D721Med (cell line): ENCODE measurements around the gene CLDN15.
A peak's percentile ranks its signal among the peaks of the same experiment; 100 is the strongest.

ENCODE experiments used
- DNase-seq: peaks from one replicate; pipeline ENCODE4 v3.0.0; 2011; ENCODE audit warnings: low spot score; ENCODE audit not compliant: insufficient read length
- FAIRE-seq: peaks from 2 replicates; lab custom pipeline; 2011; peaks lifted over from hg19 to GRCh38; lab: Jason Lieb, UNC
- TF ChIP-seq, protein P1 (sequence below): IDR thresholded peaks from 2 replicates; pipeline ENCODE4 v1.5.1; 2012; ENCODE audit warnings: mild to moderate bottlenecking, control low read depth; ENCODE audit not compliant: insufficient read depth; ENCODE audit errors: missing control alignments

CLDN15 gene

DNA sequence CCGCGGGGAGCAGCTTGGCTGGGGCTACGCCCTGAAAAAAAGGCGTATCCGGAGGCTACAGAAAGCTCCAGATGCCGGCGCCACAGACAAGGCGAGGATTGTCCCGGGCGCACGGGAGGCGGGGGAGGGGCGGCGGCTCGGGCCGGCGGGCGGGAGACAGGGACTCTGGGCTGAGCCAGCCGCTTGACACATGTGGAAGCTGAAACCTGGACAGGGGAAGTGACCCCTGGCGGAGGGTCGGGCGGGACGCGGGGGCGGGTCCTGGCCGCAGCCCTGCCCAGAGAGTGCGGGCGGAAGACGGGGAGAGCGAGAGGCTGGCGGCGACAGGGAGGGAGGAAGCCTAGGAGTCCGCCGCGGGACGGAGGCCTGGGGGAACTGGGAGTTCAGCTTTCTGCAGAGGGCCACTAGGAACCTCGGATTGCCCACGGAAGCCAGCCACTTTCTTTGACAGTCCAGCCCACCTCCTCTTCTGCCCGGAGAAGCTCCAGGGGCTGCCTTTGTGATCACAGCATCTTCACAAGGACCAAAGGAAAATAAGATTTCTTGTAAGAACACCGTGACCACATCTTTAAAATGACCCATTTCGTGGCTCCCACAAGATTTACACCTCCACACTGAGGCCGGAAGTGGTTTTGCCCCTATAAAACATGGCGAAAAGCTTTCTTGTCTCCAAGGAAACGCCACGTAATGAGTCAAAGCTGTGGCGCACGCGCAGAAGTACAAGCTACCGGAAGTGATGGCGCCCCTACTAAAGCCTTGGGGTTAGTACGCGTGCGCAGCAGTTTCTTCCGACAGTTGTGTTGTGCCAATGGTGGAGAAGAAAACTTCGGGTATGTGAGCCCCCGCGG is 20.0 kb downstream of the CLDN15 start, which contains the start of the genes PLOD3 and ZNHIT1:
Gene PLOD3 (minus strand): TSS at position 194 of the 848 bp plus-strand sequence. CDS start 307 bp downstream, outside the sequence.
Gene ZNHIT1 (plus strand): TSS at position 778 of the 848 bp plus-strand sequence. CDS start 31 bp downstream, at position 809.
- TF ChIP-seq, protein P1, sequence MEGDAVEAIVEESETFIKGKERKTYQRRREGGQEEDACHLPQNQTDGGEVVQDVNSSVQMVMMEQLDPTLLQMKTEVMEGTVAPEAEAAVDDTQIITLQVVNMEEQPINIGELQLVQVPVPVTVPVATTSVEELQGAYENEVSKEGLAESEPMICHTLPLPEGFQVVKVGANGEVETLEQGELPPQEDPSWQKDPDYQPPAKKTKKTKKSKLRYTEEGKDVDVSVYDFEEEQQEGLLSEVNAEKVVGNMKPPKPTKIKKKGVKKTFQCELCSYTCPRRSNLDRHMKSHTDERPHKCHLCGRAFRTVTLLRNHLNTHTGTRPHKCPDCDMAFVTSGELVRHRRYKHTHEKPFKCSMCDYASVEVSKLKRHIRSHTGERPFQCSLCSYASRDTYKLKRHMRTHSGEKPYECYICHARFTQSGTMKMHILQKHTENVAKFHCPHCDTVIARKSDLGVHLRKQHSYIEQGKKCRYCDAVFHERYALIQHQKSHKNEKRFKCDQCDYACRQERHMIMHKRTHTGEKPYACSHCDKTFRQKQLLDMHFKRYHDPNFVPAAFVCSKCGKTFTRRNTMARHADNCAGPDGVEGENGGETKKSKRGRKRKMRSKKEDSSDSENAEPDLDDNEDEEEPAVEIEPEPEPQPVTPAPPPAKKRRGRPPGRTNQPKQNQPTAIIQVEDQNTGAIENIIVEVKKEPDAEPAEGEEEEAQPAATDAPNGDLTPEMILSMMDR = no peak
- FAIRE-seq (peak; percentile 77), DNase-seq (peak; percentile 99)

GRCh38 chr7:101216860-101217387 is 20.7 kb downstream of the CLDN15 start:
- TF ChIP-seq, protein P1 = no peak
- DNase-seq (no peak), FAIRE-seq (no peak)

- DNase-seq (no peak), FAIRE-seq (no peak)
- TF ChIP-seq, protein P1 = no peak
Measured at GRCh38 chr7:101216001-101216859, 21.4 kb downstream of the CLDN15 start.

DNA sequence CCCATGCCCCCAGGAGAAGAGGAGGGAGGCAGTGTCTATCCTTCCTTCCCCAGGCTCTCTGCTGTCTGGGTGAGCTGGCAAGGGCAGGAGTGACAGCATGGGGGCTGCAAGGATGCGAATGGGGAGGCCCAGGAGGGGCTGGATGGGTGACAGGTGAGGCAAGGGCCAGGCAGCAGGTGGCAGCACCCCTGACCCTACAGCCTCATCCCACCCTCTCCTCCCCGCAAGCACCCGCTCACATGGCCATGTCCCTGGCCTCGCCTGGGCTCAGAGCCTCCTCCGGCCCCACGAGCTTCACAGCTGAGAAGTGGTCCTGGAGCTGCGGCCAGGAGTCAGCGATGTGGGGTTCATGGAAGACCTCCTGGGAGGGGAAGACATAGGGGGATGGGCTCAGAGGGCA is 25.6 kb downstream of the CLDN15 start:
- DNase-seq (no peak), FAIRE-seq (no peak)
- TF ChIP-seq, protein P1 = no peak

DNA sequence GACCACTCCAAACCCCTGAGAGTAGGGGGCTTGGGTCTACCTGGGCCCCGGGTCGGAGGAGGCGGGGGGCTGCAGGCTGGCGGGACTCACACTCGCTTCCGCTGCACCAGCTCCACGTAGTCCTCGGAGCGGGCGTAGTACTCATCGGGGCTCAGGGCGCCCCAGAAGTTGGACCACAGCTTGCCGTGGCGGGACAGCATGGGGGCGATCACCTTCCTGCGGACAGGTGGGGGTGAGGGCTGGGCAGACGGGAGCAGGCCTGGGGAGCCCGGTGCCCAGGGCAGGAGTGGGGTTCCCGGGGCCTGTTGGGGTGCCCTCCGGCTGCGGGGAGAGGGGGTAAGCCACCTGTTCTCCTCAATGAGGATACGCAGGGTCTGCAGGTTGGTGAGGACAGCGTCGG is 26.1 kb downstream of the CLDN15 start:
- FAIRE-seq (no peak), DNase-seq (no peak)
- TF ChIP-seq, protein P1 = no peak

- TF ChIP-seq, protein P1 = no peak
- no peak for FAIRE-seq
- no peak for DNase-seq
Measured at GRCh38 chr7:101210143-101210542, 27.5 kb downstream of the CLDN15 start.
